Activated CD4-positive, alpha-beta T cell treated with anti-CD3 and anti-CD28 coated beads, Interleukin-2, amount 50 U/mL, for 16 hours (primary cell): ENCODE measurements around the gene RNASET2.
A peak's percentile ranks its signal among the peaks of the same experiment; 100 is the strongest.
"Not testable (repeated sequence)": the region's sequence is repeated elsewhere in the genome, so short reads cannot be mapped to it uniquely, and the experiment has no call there.

Experiments used
- DNase-seq: peaks from one replicate; pipeline ENCODE4 v3.0.0-alpha.2; 2020

RNASET2 gene

DNA sequence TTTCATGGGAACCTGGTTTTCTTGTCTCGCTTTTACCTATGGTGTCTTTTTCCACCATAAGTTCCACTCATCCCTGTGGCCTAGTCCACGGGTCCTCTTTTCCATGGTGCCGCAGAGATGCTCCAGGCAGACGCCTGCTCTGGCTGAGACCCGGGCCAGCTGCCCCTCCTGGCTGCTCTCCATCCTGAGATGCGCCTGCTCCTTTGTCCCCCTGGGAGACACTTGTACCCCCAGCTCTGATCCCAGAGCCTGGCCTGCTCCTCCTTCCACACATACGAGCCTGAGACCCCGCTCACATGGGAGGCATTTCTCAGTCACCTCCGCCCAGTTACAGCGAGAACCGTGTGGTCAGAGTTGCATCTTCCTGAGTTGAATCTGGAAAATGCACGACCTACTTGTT, 29.6 kb downstream of the RNASET2 start:
- no peak for DNase-seq

DNA sequence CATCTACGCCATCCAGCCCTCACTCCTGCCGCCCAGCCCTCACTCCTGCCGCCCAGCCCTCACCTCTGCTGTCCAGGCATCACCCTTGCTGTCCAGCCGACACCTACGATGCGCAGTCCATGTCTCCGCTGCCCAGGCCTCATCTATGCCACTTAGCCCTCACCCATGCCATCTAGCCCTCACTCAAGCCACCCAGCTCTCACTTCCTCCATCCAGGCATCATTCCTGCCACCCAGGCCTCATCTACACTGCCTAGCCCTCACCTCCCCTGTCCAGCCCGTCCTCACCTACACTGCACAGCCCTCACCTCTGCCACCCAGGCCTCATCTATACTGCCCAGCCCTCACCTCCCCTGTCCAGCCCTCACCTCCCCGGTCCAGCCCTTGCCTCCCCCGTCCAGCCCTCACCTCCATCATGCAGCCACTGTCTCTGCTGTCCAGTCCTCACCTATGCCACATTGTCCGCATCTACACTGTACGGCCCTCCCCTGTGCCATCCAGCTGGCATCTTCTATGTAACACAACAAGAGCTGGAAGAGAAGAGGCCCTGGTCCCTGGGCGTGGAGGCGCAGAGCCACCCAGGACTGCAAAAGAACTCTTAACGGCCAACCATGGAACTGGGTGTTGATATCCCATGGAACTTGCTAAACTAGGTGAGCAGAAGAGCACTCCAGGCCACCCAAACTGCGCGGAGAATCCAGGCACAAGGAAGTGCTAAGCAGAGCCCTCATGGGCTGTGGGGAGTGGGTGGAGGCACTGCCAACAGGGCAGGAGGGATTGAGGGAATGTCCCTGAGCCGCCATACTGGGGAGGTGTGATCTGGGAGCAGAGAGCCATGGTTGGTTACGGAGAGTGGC, 31.0 kb downstream of the RNASET2 start:
- no peak for DNase-seq

DNA sequence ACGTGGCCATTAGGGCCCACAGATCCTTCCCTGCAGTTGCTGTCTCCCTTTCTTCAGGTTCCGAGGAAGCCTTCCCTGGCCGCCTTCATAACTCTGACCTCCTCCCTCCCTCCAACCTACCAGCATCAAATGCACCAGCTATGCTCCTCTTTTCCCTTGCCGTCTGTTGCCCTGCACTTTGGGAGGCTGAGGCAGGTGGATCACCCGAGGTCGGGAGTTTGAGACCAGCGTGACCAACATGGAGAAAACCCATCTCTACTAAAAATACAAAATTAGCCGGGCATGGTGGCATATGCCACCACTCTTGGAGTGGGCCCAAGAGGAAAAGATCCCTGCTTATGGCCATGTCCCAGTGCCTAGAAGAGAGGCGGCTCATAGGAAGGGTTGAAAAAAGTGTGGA, 31.8 kb downstream of the RNASET2 start:
- no peak for DNase-seq

DNA sequence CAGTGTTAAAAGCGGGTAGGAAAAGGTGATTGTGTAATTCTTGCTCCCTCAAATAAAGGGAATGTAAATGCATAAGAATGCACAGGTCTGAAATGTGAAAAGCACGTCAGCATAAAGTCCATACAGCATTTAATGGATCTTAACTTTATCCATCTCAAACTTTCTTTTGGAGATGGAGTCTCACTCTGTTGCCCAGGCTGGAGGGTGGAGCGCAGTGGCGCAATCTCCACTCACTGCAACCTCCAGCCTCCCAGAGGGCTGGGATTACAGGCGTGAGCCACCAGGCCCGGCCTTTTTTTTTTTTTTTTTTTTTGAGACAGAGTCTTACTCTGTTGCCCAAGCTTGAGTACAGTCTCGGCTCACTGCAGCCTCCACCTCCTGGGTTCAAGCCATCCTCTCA, 33.4 kb downstream of the RNASET2 start:
- DNase-seq: no peak

DNA sequence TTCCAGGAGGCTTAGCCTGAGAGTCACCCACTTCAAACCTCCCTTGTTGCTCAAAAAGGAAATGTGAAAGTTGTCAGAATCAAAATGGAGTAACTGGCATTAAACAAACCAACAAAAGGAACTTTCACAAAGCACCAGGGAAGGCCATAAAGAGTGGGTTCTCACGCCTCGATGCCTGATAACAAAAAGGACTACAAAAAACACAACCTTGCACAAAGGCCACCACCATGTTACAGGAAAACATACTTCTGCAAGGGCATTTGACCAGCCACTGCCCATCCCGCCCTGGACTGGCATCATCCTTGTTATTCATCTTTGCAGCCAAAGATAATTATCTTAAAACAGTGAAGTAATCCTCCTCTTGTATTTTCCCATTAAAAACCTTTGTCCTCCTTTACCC, 34.8 kb downstream of the RNASET2 start:
- no peak for DNase-seq

DNA sequence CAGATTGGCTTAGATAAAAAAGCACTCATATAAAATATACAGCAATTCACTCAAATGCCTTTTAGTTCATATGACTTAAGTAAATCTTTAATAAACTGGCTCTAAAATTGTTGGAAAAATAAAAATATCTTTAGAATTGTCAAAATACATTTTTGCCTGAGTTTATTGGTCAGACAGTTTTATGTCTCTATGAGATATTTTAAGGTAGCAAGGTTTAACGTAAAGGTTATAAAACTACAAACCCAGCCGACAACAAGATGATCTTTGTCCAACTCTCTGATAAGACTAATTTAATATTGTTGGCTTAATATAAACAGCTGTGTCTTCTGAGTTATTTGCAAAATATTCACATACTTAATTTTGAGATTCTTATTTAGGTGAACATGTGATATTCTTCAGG, 39.5 kb downstream of the RNASET2 start:
- no peak for DNase-seq

DNA sequence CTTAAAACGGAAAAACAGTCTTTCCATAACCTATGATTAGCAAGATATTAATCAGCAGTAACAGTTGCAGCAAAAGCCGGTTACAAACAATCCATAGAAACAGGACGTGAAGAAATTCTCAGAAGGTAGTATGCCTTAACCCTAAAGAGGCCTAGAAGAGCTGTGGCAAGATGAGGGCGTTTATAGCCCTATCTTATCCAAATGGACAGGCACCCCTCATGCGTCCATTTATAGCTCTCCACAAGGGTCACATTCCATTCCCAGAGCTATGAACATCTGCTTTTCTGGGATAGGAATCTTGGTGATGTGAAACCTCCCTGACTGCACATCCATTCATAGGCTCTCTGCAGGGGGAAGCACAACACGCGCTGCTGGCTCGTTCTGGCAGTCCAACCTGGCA, 40.9 kb downstream of the RNASET2 start:
- DNase-seq: not testable (repeated sequence)

DNA sequence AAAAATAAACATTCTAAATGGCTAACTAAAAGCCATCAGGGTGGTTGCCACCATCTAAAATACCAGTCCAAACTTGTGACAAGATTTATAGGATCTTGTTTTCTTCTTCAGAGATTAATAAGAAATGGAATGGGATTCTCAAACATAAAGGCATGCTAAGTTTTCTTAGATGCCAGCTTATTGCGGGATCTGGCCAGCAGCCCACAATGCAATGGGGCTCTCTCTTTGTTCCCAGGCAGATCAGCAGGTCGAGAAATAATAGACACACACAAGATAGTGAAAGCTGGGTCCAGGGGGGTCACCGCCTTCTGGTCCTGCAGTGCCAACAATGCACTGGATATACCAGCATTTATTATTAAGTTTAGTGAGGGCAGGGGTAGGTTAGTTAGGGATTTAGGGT, 41.4 kb downstream of the RNASET2 start:
- DNase-seq: not testable (repeated sequence)

DNA sequence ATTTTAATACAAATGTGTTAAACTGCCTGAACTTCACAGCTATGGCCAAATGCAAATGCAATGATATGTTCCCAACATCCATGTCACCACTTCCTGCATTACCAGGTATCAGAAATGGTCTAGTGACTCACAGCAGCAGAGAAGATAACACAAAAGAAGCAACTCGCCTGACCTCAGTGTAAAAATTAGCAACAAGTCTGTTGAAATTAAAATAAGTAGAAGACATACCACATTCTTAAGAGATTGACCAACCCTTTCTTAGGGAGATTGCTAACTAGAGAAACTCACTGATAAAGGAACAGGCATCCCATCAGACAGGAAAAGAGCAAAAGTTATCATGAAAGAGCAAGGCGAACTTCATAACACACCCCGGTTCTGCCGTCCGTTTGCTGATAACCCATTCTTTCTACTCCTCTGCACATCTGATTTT, 45.1 kb downstream of the RNASET2 start:
- DNase-seq: no peak

DNA sequence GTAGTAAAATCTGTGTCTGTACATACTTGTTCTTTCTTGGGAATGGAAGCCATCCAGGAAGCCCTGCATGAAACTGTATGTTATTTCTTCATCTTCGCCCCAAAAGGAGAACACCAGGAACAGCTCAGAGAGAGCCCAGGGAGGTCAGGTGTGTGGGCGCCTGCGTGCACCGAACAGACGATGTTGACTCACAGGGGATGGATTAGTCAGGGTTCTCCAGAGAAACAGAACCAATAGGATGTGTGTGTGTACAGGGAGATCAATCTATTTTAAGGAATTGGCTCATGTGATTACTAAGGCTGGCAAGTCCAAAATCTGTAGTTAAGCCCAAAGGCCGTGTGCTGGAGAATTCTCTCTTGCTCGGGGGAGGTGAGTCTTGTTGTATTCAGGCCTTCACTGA, 45.7 kb downstream of the RNASET2 start:
- DNase-seq: no peak

DNA sequence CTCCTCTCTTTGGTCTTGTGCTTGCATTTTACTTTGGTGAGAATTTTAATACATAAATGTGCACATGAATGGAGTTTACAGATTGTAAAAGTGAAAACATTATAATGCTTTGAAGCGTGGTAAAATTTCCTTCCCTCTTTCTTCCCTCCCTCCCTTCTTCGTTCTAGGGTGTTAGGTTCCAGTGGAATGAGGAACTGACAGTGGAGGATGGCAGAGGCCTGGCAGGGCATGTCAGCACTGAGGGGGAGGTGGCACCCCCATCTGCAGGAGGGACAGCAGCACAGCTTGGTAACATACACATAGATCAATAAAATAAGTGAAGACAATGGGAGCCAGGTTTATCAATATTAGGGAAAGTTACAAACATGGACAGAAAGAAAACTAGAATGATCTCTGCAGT, 47.5 kb downstream of the RNASET2 start:
- DNase-seq: no peak

DNA sequence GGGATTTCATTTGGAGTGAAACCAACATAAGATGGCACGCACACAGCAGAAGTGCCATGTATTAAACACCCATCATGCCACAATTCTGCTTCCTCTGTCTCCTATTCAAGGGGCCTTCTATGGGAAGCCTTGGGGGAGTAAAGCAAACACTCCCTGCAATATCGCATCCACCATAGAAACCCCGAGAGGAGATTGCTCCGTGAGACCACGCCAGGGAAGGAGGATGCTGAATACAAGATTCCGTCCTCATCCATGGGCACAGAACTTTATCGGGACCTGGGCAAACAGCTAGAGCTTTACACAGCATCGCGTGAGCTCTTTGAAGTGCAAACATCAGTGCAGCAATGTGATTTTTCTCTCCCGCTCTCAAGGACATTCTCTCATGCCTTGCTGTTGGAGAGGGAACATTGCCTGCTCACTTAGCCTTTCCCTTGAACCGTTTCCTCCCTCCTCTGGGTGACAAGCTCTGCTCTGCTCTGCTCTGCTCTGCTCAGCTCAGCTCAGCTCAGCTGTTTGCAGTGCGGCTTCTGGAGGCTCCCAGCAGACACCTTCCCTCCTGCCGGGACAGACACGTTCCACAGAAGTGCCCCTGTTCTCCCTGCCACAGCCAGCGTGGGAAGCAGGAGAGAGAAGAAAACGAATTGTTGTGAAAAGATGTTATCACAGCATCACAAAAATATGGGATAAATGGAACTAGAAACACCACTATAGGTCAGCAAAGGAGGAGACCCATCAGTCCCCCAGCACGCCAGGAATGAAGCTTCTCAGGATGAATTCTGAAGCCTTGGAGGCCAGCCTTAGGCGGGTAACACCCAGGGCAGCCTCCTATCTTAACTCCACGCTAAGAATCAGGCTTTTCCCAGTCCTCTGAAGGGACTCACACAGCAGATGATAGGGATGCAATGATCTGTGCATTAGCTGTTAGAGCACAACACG, 48.2 kb downstream of the RNASET2 start:
- DNase-seq: no peak

DNA sequence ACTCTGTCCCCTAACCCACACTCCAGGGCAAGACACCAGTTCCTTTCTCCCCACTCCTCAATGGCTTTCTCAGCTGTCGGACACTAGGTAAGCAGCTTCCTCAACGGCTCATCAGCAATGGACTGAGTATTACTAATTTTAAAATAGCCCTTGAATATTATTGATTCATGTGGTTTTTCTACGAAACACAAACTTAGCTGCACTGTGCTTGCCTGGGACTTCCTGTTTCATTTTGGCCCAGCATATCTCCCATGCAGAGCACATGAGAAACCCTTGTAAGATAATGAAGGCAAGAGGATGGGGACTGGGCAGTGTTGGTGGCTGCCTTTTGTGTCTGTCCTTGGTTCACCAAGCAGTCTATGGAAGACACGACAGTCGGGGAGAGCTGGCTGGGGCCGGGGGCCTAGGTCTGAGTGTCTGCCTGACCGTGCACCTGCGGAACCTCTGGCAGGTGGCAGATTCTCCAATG, 48.9 kb downstream of the RNASET2 start:
- DNase-seq: peak; percentile 24

DNA sequence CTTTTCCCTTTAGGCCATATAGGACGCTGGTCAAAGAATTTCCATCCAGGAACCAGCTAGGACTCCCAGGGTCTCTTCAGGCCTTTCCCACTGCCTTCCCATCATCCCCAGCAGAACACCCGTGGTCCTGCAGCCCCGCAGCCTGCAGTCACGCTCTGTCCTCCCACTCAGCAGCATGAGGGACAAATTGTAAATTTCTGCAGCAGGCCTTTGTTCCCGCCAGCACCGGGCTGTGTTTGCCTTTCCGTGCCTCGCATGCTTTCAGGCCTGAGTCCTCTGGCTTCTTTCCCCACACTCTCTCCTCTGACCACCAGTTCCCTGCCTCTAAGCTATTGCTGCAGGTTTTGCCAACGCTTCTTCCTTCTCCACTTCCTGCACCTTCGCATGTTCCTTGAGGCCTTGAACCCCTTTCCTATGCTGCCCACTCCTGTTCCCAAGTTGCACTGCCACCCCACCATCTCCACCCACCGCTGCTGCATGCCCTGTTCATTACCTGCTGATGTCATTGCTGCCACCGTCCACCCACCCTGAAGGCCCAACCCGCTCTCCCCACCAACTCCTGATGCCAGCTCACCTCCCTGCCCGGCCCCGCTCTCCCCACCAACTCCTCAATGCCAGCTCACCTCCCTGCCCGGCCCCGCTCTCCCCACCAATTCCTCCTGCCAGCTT, 49.8 kb downstream of the RNASET2 start:
- no peak for DNase-seq

DNA sequence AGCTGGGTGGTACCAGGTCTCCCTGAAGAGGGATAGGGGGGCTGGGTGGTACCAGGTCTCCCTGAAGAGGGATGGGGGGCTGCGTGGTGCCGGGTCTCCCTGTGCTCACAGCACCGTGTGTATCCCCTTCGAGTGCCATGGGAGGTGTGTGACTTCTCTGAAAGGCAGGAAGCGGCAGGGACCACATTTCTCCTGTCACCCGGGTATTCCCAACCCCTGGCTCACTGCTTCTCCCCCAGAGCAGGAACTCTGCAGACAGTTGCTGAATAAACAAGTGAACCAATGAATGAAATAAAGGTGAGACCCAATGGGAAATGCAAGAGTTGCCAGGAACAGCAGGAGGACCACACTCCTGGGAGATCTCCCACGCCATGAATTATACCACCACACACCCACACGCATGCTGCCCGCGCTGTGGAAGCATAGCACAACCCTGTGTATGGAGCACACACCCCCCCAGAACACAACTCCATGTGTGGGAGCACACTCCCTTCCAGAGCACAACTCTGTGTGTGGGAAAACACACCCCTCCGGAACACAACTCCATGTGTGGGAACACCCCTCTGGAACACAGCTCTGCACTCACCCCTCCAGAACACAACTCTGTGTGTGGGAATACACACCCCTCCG, 50.7 kb downstream of the RNASET2 start:
- no peak for DNase-seq

DNA sequence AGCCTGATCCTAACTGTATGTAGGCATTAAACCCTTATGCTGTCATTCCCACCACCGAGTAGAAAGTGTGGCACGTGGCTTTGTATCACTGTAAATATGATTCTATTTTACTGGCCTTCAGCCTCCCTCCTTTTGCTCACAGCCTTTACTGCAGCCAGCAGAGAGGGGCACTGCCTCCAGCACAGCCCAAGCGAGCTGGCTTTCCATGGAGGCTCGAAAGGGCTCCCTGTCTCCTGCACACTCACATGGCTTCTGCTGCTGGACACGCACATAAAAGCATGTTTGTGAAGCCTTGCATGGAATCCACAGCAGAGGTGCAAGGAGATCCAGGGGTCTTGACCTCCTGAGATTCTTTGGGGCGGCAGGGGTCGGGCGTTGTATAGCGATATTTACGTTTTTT, 51.3 kb downstream of the RNASET2 start:
- no peak for DNase-seq

DNA sequence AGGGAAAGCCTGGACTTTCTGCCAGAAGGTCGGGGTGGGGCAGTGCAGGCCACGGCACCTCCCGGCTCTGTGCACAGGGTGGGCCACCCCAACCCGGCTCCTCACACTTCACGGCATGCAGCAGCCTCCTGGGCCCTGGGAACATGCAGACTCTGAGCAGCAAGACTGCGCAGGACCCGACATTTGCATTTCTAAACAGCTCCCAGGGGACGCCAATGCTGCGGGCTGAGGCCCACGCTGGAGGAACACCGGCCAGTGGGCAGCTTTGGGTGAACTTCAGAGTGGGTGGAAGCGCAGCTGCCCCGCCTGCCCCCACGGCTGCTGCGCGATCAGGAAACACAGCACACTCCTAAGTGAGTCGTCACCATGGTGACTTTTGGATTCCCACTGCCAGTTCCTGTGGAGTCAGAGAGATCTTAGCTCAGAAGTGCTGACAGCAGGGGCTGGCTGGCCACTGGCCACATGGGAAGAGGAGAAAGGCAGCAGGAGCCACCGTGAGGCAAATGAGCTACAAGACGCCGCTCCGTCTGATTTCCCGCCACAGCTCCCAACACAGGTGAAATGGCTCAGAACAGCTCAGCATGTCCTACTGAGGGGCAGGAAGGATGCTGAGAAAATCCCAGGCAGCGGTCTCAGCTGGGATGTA, 52.1 kb downstream of the RNASET2 start:
- no peak for DNase-seq

DNA sequence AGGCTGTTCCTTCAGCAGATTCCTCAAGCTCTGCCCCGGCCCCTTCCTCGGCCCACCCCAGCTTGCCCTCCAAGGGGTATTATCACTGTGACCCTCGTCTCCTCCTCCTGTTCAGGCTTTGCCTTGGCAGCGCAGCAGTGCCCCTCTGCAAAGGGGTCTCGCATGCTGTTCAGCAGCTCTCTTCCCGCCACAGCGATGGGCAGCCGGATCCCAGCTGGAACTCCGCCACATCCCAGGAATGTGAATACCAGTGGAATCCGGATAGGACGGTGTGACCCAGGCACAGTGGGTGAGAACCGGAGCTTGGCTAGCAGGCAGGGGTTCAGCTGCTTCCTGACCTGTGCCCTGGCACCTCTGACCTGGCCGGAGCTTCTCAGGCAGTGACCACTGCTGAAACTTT, 52.9 kb downstream of the RNASET2 start:
- DNase-seq: no peak

DNA sequence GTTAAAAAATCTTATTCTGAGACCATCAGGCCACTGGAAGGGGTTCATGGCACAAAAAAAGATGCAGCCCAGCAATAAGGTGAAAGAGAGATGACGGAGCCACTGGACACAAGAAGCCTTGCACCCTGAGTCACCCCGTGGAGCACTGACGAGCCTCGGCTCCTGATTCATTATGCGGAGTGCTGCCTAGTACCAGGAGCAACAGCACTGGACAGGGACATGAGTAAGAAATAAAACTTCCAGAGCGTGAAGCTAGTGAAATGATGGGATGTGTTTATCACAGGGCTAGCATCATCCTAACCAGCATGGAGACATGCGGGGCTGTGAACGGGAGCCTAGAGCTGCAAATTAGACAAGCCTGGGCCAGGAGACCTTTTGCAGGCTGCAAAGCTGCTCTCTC, 53.3 kb downstream of the RNASET2 start:
- no peak for DNase-seq

DNA sequence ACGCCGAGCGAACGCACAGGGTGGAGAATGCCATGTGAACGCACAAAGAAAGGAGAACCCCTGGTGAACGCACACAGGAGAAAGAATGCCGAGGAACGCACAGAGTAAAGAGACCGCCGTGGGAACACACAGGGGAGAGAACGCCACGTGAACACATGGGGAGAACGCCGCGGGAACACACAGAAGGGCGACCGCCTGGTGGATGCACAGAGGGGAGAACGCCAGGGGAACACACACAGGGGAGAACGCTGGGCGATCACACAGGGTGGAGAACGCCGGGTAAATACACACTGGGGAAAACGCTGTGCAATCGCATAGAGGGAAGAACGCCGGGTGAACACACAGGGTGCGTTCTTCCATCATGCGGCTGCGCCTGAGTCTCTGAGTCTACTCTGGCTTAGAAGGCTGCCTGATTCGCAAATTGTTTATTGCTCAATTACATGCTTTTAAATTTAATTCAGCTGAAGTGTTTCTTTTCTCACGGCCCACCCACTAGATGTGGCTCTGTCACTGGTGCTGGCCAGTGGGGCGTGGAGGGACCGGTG, 54.1 kb downstream of the RNASET2 start:
- DNase-seq: no peak

DNA sequence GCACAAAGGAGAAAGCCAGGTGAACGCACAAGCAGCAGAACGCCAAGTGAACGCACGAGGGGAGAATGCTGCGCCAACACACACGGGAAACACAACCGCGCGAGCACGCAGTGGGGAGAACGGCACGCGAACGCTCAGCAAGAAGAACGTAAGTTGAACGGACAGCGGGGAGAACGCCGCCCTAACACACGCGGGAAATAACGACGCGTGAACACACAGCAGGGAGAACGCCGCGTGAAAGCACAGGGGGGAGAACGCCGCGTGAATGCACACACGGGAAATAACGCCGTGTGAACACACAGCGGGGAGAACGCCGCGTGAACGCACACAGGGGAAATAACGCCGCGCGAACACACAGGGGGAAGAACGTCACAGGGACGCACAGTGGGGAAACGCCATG, 54.7 kb downstream of the RNASET2 start:
- no peak for DNase-seq
